ENCODE data around the gene KLHL8. TPM values are rescaled to one million over a fixed set of nuclear protein-coding genes. Genes with fewer than 3 reads are reported as not detected.
"Not testable (repeated sequence)": the region's sequence is repeated elsewhere in the genome, so short reads cannot be mapped to it uniquely, and the experiment has no call there.

Gene KLHL8
- total RNA-seq, 1 donor from 2014 or later, result 12.4 TPM

DNA sequence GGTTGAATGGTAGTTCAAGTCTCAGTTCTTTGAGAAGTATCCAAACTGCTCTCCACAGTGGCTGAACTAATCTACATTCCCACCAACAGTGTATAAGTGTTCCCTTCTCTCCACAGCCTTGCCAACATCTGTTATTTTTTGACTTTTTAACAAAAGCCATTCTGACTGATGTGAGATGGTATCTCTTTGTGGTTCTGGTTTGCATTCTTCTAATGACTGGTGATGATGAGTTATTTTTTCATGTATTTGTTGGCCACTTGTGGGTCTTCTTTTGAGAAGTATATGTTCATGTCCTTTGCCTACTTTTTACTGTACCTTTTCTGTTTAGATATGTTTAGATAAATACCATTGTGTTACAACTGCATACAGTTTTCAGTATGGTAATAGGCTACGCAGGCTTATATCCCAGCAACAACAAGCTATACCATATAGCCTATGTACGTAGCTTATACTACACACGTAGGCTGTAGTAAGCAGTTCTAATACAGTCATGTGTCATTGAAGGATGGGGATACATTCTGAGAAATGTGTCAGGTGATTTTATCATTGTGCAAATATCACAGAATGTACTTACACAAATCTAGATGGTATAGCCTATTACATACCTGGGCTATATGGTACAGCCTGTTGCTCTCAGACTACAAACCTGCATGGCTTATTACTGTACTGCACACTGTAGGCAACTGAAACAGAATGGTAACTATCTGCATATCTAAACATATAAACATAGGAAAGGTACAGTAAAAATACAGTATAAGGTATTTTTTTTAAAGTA, 28.1 kb downstream of the KLHL8 start:
- intact Hi-C loops (cut with DNase I), result no loop called here
- ATAC-seq (ENCODE audit: poor library complexity) (no peak), DNase-seq (no peak)

- ATAC-seq (ENCODE audit: poor library complexity), result no peak
- intact Hi-C loops (cut with DNase I), result no loop called here
- DNase-seq, result no peak
Observed at GRCh38 chr4:87188932-87189331, 31.5 kb downstream of the KLHL8 start.

DNA sequence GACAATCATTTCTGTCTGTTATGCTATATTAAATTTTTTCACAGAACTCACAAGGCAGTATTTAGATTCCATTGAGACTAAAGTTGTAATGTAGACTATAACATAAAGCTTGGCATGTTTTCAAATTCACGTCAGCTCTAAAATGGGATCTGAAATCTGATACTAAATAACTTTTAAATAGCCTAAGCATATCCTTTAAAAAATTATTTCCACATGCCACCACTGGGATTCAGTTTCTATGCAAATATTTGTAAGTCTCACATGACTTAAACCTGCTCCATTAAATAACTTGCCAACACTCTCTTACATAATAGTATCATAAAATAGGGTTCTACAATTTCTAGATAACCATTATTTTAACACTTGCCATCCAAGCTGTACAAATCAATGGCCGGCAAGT, 32.4 kb downstream of the KLHL8 start:
- ATAC-seq (ENCODE audit: poor library complexity), result no peak
- intact Hi-C loops (cut with DNase I), result no loop called here

GRCh38 chr4:87185146-87185870, 35.1 kb downstream of the KLHL8 start:
- intact Hi-C loops (cut with DNase I), result no loop called here
- no peak for DNase-seq
- no peak for ATAC-seq (ENCODE audit: poor library complexity)

More for the DNA sequence above, 32.4 kb downstream of the KLHL8 start:
- no peak for DNase-seq

- DNase-seq (no peak), ATAC-seq (ENCODE audit: poor library complexity) (no peak)
- intact Hi-C loops (cut with DNase I), result no loop called here
Observed at GRCh38 chr4:87180767-87181166, 39.7 kb downstream of the KLHL8 start.

DNA sequence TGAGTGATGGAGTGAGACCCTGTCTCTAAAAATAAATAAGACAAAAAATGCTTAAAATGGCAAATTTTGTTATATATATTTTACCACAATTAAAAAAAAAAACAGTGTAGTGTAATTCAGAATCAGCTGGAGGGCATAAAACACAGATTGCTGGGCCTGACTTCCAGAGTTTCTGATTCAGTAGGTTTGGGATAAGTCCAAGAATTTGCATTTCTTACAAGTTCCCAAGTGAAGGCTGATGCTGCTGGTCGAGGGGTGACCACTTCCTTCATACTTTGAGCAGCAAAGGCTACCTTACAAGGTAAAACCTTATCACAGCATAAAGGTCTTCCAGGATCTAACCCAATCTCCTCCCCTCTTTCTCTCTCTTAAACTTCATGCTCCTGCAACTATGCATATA, 40.7 kb downstream of the KLHL8 start:
- DNase-seq, result no peak
- intact Hi-C loops (cut with DNase I), result no loop called here
- no peak for ATAC-seq (ENCODE audit: poor library complexity)

DNA sequence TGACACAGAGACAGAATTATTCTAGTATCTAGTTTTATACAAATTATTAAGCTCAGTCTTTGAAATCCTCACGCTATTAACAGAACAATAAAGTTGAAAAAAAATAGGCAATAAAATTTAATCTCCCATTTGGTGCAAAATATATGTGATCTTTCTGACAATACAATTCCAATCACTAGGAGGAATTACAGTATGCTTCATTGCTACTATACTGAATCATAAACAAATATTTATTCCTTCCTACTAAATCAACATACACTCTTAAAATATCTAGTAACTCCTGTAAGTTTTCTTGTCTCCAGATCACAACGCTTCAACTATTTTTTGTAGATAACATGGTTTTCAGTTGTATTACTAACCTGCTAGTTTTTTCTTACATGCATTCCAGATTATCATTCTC, 45.7 kb downstream of the KLHL8 start:
- DNase-seq (no peak), ATAC-seq (ENCODE audit: poor library complexity) (no peak)
- intact Hi-C loops (cut with DNase I), result no loop called here

DNA sequence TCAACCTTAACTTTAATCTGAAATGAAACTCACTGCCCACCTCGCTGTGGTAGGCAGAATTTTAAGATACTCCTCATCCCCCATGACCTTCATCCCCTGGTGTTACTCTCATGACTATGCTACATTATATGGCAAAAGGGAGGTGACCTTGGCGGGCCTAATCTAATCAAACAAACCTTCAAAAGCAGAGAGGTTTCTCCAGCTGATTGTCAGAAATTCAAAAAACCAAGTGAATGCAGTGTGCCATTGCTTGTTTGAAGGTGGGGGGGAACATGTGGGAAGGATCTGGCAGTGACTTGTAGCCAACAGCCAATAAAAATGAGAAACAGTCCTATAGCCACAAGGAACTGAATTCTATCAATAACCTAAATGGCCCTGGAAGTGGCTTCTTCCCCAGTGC, 48.5 kb downstream of the KLHL8 start:
- intact Hi-C loops (cut with DNase I), result no loop called here
- ATAC-seq (ENCODE audit: poor library complexity) (no peak), DNase-seq (no peak)

DNA sequence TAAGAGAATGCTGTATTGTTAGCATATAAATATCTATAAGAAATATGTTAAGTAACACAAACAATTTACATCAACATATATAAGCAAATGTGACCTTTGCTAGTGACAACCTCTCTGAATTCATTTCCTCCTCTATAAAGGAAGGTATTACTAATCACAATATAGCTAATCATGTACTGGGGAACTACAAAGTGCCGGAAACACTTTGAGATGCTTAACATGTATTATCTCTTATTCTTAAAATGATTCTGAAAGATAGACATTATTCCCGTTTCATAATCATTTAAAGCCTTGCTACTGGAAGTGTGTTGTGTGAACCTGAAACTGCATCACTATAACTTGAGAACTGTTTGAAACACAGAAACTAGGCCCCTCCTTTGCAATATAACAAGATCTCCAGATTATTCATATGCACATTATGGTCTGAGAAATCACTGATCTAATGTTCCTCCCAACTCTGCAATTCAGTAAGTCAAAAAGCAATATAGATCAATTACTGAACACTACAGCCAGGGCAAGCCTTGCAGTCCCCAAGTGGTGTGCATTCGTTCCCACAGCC, 54.0 kb downstream of the KLHL8 start:
- intact Hi-C loops (cut with DNase I), result no loop called here
- ATAC-seq (ENCODE audit: poor library complexity) (no peak), DNase-seq (no peak)

DNA sequence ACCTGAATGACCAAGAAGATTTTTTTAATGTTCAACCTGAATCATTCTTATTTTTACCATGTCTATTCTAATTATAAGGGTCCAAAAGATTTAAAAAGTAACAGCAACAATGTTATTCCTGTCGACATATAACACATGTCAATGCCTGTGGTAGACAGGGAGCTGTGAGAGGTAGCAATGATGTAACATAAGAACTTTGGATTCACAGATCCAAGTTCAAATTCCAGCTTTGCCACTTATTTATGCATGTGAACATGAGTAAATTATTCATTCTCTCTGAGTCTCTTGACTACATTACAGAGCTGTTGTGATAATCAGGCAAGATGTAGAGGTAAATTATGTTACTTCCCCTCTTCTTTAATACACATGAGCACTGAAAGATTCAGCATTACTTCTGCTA, 54.5 kb downstream of the KLHL8 start:
- no peak for DNase-seq
- intact Hi-C loops (cut with DNase I), result no loop called here
- no peak for ATAC-seq (ENCODE audit: poor library complexity)

GRCh38 chr4:87153078-87153870, 67.1 kb downstream of the KLHL8 start:
- intact Hi-C loops (cut with DNase I), result no loop called here
- no peak for ATAC-seq (ENCODE audit: poor library complexity)
- no peak for DNase-seq

GRCh38 chr4:87152310-87153041, 67.9 kb downstream of the KLHL8 start:
- no peak for ATAC-seq (ENCODE audit: poor library complexity)
- intact Hi-C loops (cut with DNase I), result no loop called here
- no peak for DNase-seq

- ATAC-seq (ENCODE audit: poor library complexity) (no peak), DNase-seq (no peak)
- intact Hi-C loops (cut with DNase I), result loop anchor here (1.0 kb wide), 1 partner anchor 87 kb away; no protein-coding TSS in a partner anchor
Observed at GRCh38 chr4:87151730-87152129, 68.7 kb downstream of the KLHL8 start.

DNA sequence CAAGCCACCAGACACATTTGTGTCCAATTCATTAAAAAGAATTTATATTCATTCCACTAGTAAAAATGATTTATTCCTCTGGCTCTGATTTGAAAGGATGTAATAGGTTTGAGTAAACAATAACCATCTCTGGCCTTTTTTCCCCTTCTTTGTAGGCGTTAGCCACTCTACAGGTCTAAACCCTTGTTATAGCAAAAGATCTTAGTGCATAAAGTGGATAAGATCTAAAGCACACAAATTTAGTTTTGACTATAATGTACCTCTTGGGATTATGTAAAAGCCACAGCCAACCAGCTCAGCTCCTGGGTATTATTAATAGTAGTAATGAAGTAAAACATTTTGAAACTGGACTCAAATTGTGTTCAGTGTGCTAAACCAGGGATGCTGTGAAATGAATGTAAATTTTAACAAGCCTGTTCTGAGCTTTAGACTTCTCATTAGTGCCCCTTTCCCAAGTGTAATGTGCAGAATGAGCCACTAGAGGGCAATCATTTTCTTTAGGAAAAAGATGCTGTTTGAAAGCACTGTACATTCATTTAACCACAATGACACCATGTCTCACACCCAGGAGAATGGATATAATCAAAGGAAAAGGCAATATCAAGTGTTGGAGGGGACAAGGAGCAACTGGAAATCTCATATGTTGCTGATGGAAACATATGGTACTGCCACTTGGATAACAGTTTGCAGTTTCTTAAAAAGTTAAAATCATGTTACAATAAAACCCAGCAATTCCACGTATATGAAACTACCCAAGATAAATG, 69.7 kb downstream of the KLHL8 start:
- DNase-seq, result no peak
- peak; percentile 79 for ATAC-seq (ENCODE audit: poor library complexity)
- intact Hi-C loops (cut with DNase I), result loop anchor here (1.0 kb wide), 1 partner anchor 88 kb away; no protein-coding TSS in a partner anchor

DNA sequence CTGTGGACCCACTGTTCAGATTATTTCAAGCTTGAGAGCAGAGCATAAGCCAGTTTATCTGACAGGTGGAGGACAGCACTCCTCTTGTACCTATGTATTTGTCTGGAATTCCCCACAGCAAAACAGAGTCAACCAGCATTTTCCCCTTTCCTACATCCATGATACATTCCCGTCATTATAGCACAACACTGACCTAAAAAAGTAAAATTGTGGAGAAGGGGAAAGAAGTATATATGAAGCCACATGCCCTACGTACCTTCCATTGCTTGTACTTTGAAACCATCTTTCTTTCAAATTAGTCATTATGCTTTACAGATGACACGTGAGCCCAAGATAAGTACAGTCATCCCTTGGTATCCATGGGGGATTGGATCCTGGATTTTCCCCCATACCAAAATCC, 73.3 kb downstream of the KLHL8 start:
- DNase-seq (no peak), ATAC-seq (ENCODE audit: poor library complexity) (no peak)
- intact Hi-C loops (cut with DNase I), result no loop called here

DNA sequence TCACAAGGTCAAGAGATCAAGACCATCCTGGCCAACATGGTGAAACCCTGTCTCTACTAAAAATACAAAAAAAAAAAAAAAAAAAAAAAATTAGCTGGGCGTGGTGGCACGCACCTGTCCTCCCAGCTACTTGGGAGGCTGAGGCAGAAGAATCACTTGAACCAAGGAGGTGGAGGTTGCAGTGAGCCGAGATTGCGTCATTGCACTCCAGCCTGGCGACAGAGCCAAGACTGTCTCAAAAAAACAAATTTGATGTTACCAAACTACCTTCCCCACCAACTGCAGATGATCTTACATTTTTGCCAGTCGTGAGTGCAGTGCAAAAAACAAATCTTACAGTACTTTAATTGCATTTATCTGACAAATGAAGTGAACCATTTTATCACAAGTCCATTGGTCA, 74.5 kb downstream of the KLHL8 start:
- ATAC-seq (ENCODE audit: poor library complexity); intact Hi-C loops (cut with DNase I); DNase-seq: not testable (repeated sequence)

DNA sequence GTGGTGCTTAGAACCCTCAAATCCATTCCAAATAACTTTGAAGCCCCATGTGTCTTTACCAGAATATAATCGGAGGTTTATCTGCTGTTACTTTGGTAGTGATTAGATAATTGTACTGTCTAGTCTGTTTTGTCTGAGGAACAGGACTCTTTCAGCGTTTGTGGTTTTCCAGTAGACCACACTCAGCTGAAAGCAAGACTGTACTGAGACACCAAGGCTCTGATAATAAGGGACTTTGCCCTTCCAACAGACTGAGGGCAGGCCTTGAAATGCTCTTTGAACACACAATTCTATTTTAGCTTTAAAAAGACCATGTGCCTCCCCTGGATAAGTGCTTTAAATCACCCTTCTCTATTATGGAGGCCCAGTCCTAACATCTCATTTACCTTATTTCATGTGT, 76.1 kb downstream of the KLHL8 start:
- no peak for ATAC-seq (ENCODE audit: poor library complexity)
- DNase-seq, result no peak
- intact Hi-C loops (cut with DNase I), result no loop called here

- ATAC-seq (ENCODE audit: poor library complexity) (peak; percentile 52), DNase-seq (no peak)
- intact Hi-C loops (cut with DNase I), result no loop called here
Observed at GRCh38 chr4:87141428-87141827, 79.0 kb downstream of the KLHL8 start.

Data from Right ventricle myocardium superior (tissue), 1 donor.